ENCODE measurements around the gene ICA1.

Gene ICA1

DNA sequence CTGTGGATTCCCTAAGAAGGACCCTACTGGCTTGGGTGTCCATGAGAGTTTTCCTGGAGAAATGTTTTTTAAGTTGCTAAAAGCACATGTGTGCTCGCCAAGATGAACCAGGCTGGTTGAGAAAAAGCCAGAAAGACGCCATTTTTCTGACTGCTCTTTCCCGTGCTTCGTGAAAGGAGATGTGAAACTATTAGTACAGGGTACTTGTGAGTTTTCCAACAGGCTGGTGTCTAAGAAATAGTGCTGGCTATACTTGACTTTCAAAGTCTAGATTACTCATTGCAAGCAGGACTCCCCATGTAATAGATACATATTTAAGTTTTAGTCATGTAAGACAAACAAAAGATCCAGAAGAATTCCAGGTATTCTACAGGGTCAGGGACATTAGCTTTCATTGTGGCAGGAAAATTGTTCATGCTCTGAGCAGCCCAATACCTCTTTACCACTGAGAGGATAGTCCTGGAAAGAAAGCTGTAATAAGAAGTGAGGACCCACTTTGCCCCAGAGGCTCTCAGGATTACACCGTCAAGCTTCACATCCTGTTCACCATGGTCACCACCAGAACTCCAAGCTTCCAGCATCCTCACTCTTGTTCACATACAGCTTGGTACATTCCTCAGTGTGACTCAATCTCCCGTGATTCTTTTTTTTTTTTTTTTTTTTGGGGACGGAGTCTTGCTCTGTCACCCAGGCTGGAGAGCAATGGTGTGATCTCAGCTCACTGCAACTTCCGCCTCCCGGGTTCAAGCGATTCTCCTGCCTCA, 43.8 kb upstream of the ICA1 start:
- TF ChIP-seq ZNF16 (tag by site-specific recombination; IDR thresholded peaks at IDR 0.05; ENCODE audit: low read depth) (no peak), EGR2 (tag by site-specific recombination; IDR thresholded peaks at IDR 0.05; ENCODE audit: low read depth) (no peak), ZNF155 (tag by site-specific recombination; IDR thresholded peaks at IDR 0.05) (no peak), SCRT2 (tag by site-specific recombination; IDR thresholded peaks at IDR 0.05) (no peak), SP3 (tag by site-specific recombination; IDR thresholded peaks at IDR 0.05) (no peak), TRIM28 (IDR thresholded peaks at IDR 0.05; ENCODE audit: borderline replicate concordance, low read length) (no peak), ZNF157 (tag by site-specific recombination; IDR thresholded peaks at IDR 0.05) (no peak), ZNF629 (tag by site-specific recombination; IDR thresholded peaks at IDR 0.05) (no peak), ZNF473 (tag by site-specific recombination; IDR thresholded peaks at IDR 0.05) (no peak), GLIS2 (tag by site-specific recombination; IDR thresholded peaks at IDR 0.05) (no peak), ZNF248 (tag by site-specific recombination; IDR thresholded peaks at IDR 0.05) (no peak)
- TF ChIP-seq, protein P1, sequence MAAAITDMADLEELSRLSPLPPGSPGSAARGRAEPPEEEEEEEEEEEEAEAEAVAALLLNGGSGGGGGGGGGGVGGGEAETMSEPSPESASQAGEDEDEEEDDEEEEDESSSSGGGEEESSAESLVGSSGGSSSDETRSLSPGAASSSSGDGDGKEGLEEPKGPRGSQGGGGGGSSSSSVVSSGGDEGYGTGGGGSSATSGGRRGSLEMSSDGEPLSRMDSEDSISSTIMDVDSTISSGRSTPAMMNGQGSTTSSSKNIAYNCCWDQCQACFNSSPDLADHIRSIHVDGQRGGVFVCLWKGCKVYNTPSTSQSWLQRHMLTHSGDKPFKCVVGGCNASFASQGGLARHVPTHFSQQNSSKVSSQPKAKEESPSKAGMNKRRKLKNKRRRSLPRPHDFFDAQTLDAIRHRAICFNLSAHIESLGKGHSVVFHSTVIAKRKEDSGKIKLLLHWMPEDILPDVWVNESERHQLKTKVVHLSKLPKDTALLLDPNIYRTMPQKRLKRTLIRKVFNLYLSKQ (tag by site-specific recombination; IDR thresholded peaks at IDR 0.05; ENCODE audit: borderline replicate concordance) = no peak
- TF ChIP-seq, protein P2, sequence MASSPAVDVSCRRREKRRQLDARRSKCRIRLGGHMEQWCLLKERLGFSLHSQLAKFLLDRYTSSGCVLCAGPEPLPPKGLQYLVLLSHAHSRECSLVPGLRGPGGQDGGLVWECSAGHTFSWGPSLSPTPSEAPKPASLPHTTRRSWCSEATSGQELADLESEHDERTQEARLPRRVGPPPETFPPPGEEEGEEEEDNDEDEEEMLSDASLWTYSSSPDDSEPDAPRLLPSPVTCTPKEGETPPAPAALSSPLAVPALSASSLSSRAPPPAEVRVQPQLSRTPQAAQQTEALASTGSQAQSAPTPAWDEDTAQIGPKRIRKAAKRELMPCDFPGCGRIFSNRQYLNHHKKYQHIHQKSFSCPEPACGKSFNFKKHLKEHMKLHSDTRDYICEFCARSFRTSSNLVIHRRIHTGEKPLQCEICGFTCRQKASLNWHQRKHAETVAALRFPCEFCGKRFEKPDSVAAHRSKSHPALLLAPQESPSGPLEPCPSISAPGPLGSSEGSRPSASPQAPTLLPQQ (tag by site-specific recombination; IDR thresholded peaks at IDR 0.05) = no peak
- TF ChIP-seq, protein P3, sequence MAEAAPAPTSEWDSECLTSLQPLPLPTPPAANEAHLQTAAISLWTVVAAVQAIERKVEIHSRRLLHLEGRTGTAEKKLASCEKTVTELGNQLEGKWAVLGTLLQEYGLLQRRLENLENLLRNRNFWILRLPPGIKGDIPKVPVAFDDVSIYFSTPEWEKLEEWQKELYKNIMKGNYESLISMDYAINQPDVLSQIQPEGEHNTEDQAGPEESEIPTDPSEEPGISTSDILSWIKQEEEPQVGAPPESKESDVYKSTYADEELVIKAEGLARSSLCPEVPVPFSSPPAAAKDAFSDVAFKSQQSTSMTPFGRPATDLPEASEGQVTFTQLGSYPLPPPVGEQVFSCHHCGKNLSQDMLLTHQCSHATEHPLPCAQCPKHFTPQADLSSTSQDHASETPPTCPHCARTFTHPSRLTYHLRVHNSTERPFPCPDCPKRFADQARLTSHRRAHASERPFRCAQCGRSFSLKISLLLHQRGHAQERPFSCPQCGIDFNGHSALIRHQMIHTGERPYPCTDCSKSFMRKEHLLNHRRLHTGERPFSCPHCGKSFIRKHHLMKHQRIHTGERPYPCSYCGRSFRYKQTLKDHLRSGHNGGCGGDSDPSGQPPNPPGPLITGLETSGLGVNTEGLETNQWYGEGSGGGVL (tag by site-specific recombination; IDR thresholded peaks at IDR 0.05) = no peak
- TF ChIP-seq, protein P4, sequence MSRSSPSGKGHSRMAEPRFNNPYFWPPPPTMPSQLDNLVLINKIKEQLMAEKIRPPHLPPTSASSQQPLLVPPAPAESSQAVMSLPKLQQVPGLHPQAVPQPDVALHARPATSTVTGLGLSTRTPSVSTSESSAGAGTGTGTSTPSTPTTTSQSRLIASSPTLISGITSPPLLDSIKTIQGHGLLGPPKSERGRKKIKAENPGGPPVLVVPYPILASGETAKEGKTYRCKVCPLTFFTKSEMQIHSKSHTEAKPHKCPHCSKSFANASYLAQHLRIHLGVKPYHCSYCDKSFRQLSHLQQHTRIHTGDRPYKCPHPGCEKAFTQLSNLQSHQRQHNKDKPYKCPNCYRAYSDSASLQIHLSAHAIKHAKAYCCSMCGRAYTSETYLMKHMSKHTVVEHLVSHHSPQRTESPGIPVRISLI (tag by site-specific recombination; IDR thresholded peaks at IDR 0.05) = no peak
- TF ChIP-seq, protein P5, sequence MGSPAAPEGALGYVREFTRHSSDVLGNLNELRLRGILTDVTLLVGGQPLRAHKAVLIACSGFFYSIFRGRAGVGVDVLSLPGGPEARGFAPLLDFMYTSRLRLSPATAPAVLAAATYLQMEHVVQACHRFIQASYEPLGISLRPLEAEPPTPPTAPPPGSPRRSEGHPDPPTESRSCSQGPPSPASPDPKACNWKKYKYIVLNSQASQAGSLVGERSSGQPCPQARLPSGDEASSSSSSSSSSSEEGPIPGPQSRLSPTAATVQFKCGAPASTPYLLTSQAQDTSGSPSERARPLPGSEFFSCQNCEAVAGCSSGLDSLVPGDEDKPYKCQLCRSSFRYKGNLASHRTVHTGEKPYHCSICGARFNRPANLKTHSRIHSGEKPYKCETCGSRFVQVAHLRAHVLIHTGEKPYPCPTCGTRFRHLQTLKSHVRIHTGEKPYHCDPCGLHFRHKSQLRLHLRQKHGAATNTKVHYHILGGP (tag by site-specific recombination; IDR thresholded peaks at IDR 0.05) = no peak
- Histone ChIP-seq H3K27ac (ENCODE audit: extremely low read depth, low read depth, low read length) (no peak overlapping the region), H3K4me1 (ENCODE audit: control insufficient read depth, insufficient read depth, low read length) (no peaks in the 10 kb centered on the region), H3K9me3 (ENCODE audit: control insufficient read depth, insufficient read depth, low read depth, low read length) (no peaks in the 10 kb centered on the region), H3K4me3 (ENCODE audit: low read depth, low read length) (no peak overlapping the region), H3K36me3 (ENCODE audit: control insufficient read depth in 2 of 2, insufficient read depth in 1 of 2, low read length in 2 of 2) (peaks cover 0 to 4% of the 10 kb centered on the region in 2 experiments; a peak in 1 of 3 replicates)
- POLR2A ChIA-PET = no interaction called here
- CTCF ChIA-PET = interaction anchor here (0.6 to 1.0 kb wide), 2 partner anchors 10 to 62 kb away, joined by 3 to 7 read pairs; no protein-coding TSS in a partner anchor

DNA sequence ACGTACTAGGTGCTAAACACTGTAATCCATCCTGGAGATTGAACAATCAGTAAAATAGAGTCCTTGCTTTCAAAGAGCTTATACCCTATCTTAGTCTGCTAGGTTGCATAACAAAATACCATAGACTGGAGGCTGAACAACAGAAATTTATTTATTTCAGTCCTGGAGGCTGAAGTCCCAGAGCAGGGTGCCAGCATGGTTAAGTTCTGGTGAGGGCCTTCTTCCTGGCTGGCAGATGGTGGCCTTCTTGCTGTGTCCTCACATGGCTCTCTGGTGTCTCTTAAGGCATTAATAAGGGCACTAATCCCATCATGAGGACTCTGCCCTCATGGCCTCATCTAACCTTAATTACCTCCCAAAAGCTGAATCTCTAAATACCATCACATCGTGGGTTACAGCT, 43.1 kb upstream of the ICA1 start:
- no peak overlapping the region for H3K4me3 ChIP-seq (ENCODE audit: low read depth, low read length)
- TF ChIP-seq, protein P6, sequence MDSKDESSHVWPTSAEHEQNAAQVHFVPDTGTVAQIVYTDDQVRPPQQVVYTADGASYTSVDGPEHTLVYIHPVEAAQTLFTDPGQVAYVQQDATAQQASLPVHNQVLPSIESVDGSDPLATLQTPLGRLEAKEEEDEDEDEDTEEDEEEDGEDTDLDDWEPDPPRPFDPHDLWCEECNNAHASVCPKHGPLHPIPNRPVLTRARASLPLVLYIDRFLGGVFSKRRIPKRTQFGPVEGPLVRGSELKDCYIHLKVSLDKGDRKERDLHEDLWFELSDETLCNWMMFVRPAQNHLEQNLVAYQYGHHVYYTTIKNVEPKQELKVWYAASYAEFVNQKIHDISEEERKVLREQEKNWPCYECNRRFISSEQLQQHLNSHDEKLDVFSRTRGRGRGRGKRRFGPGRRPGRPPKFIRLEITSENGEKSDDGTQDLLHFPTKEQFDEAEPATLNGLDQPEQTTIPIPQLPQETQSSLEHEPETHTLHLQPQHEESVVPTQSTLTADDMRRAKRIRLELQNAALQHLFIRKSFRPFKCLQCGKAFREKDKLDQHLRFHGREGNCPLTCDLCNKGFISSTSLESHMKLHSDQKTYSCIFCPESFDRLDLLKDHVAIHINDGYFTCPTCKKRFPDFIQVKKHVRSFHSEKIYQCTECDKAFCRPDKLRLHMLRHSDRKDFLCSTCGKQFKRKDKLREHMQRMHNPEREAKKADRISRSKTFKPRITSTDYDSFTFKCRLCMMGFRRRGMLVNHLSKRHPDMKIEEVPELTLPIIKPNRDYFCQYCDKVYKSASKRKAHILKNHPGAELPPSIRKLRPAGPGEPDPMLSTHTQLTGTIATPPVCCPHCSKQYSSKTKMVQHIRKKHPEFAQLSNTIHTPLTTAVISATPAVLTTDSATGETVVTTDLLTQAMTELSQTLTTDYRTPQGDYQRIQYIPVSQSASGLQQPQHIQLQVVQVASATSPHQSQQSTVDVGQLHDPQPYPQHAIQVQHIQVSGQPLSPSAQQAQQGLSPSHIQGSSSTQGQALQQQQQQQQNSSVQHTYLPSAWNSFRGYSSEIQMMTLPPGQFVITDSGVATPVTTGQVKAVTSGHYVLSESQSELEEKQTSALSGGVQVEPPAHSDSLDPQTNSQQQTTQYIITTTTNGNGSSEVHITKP (tag by site-specific recombination; IDR thresholded peaks at IDR 0.05) = no peak
- TF ChIP-seq, protein P7, sequence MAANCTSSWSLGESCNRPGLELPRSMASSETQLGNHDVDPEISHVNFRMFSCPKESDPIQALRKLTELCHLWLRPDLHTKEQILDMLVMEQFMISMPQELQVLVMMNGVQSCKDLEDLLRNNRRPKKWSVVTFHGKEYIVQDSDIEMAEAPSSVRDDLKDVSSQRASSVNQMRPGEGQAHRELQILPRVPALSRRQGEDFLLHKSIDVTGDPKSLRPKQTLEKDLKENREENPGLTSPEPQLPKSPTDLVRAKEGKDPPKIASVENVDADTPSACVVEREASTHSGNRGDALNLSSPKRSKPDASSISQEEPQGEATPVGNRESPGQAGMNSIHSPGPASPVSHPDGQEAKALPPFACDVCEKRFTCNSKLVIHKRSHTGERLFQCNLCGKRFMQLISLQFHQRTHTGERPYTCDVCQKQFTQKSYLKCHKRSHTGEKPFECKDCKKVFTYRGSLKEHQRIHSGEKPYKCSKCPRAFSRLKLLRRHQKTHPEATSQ (tag by site-specific recombination; IDR thresholded peaks at IDR 0.05) = no peak
- TF ChIP-seq YY2 (tag by site-specific recombination; IDR thresholded peaks at IDR 0.05) = no peak
- TF ChIP-seq ZNF571 (tag by site-specific recombination; IDR thresholded peaks at IDR 0.05) = no peak
- POLR2A ChIA-PET = no interaction called here

More for the DNA sequence above, 43.1 kb upstream of the ICA1 start:
- H3K9me3 ChIP-seq (ENCODE audit: control insufficient read depth, insufficient read depth, low read depth, low read length) = no peaks in the 10 kb centered on the region
- peaks cover 0 to 4% of the 10 kb centered on the region in 2 experiments; a peak in 1 of 3 replicates for H3K36me3 ChIP-seq (ENCODE audit: control insufficient read depth in 2 of 2, insufficient read depth in 1 of 2, low read length in 2 of 2)
- CTCF ChIA-PET = interaction anchor here (0.7 to 1.0 kb wide), 2 partner anchors 9 to 56 kb away, joined by 3 to 7 read pairs; no protein-coding TSS in a partner anchor
- H3K4me1 ChIP-seq (ENCODE audit: control insufficient read depth, insufficient read depth, low read length) = no peaks in the 10 kb centered on the region
- no peak overlapping the region for H3K27ac ChIP-seq (ENCODE audit: extremely low read depth, low read depth, low read length)

All from HEK293 (cell line).